SK-N-SH (cell line): ENCODE measurements around the gene CRYM. TPM values are rescaled to one million over a fixed set of nuclear protein-coding genes. Genes with fewer than 3 reads are reported as not detected.

Source experiments
- CTCF ChIA-PET: fragments of 300-600, 350-600 bp; formaldehyde crosslinking; extraction: SDS; loops from one replicate; lab custom pipeline; 2021; lab: Yijun Ruan, JAX
- POLR2A ChIA-PET: fragments of 350-600 bp; sonication (Branson Sonifier 250); formaldehyde crosslinking; extraction: SDS; loops from one replicate; lab custom pipeline; 2020; ENCODE audit warnings: antibody characterized with exemption, inconsistent platforms; lab: Yijun Ruan, JAX
- DNase-seq: peaks from one replicate; pipeline ENCODE4 v3.0.0; 2012
- H2AFZ ChIP-seq: fragments of 200-600 bp; sonication (generic); 2 replicates; pipeline ENCODE4 v1.8.1; 2016; ENCODE audit warnings: antibody characterized with exemption, mild to moderate bottlenecking, low read depth
- H3F3A ChIP-seq: fragments of 200-600 bp; sonication (generic); replicated peaks from 2 replicates; pipeline ENCODE3; 2016; ENCODE audit warnings: antibody characterized with exemption, mild to moderate bottlenecking; ENCODE audit not compliant: insufficient read depth
- H3K27ac ChIP-seq, 2 experiments: fragments of 200-500 bp in 1 of 2; fragments of 200-600 bp in 1 of 2; sonication (Bioruptor generic) in 1 of 2; sonication (generic), shearing (Covaris generic) in 1 of 2; 2 replicates each; pipeline versions ENCODE4 v1.5.1 to v1.6.1; 2014 to 2016; ENCODE audit warnings: low read depth in 2 of 2, inconsistent platforms in 1 of 2, low read length in 1 of 2, mild to moderate bottlenecking in 1 of 2, mixed read lengths in 1 of 2
- H3K27me3 ChIP-seq: fragments of 200-600 bp; sonication (generic), shearing (Covaris generic); 2 replicates; pipeline ENCODE4 v1.6.1; 2016; ENCODE audit warnings: mixed run types; ENCODE audit not compliant: insufficient read depth
- H3K36me3 ChIP-seq, 2 experiments: fragments of 200-500 bp in 1 of 2; fragments of 200-600 bp in 1 of 2; sonication (Bioruptor generic) in 1 of 2; sonication (generic) in 1 of 2; replicated peaks in 1 of 2; 2 replicates each; pipeline versions ENCODE3 to v1.5.1; 2014 to 2016; ENCODE audit warnings: low read length in 1 of 2, mild to moderate bottlenecking in 1 of 2; ENCODE audit not compliant: insufficient read depth in 2 of 2, control insufficient read depth in 1 of 2
- H3K4me1 ChIP-seq, 2 experiments: fragments of 200-500 bp in 1 of 2; fragments of 200-600 bp in 1 of 2; sonication (Bioruptor generic) in 1 of 2; sonication (generic), shearing (Covaris generic) in 1 of 2; 2 replicates each; pipeline versions ENCODE4 v1.5.1 to v1.6.1; 2014 to 2016; ENCODE audit warnings: low read depth in 1 of 2, low read length in 1 of 2, mixed run types in 1 of 2; ENCODE audit not compliant: insufficient read depth in 2 of 2, control insufficient read depth in 1 of 2
- H3K4me2 ChIP-seq: fragments of 200-600 bp; sonication (generic), shearing (Covaris generic); 2 replicates; pipeline ENCODE4 v1.6.1; 2017; ENCODE audit warnings: mixed run types
- H3K4me3 ChIP-seq, 2 experiments: fragments of 200-500 bp in 1 of 2; fragments of 200-600 bp in 1 of 2; sonication (Bioruptor generic) in 1 of 2; sonication (generic), shearing (Covaris generic) in 1 of 2; 2 replicates each; pipeline versions ENCODE4 v1.5.1 to v1.8.1; 2014 to 2016; ENCODE audit warnings: low read depth in 2 of 2, inconsistent platforms in 1 of 2, low read length in 1 of 2, mild to moderate bottlenecking in 1 of 2, mixed read lengths in 1 of 2, moderate library complexity in 1 of 2
- H3K79me2 ChIP-seq: fragments of 200-600 bp; sonication (generic); 2 replicates; pipeline ENCODE4 v1.8.1; 2017; ENCODE audit warnings: mild to moderate bottlenecking; ENCODE audit not compliant: insufficient read depth
- H3K9ac ChIP-seq: fragments of 200-600 bp; sonication (generic); 2 replicates; pipeline ENCODE4 v1.6.1; 2017; ENCODE audit warnings: mixed run types
- H3K9me2 ChIP-seq: fragments of 200-600 bp; sonication (generic); 2 replicates; pipeline ENCODE4 v1.6.1; 2017; ENCODE audit warnings: mixed run types
- H3K9me3 ChIP-seq: fragments of 200-600 bp; sonication (generic); 2 replicates; pipeline ENCODE4 v1.6.1; 2017; ENCODE audit warnings: mixed run types, mild to moderate bottlenecking, moderate library complexity
- H4K20me1 ChIP-seq: fragments of 200-600 bp; sonication (generic); 2 replicates; pipeline ENCODE4 v1.6.1; 2017; ENCODE audit warnings: mild to moderate bottlenecking, mixed run types; ENCODE audit not compliant: insufficient read depth
- FOXM1 ChIP-seq: IDR thresholded peaks from 2 replicates; pipeline ENCODE4 v1.4.0; 2012; ENCODE audit warnings: low read depth, mild to moderate bottlenecking
- GABPA ChIP-seq: IDR thresholded peaks from 2 replicates; pipeline ENCODE4 v1.4.0; 2012; ENCODE audit warnings: low read depth, mild to moderate bottlenecking
- GATA2 ChIP-seq: sonication (generic); formaldehyde crosslinking; IDR thresholded peaks from 2 replicates; pipeline ENCODE4 v1.5.0; 2020; ENCODE audit warnings: mild to moderate bottlenecking, missing genetic modification reagents
- JUND ChIP-seq: IDR thresholded peaks from 2 replicates; pipeline ENCODE4 v1.4.0; 2012
- MAX ChIP-seq: IDR thresholded peaks from 2 replicates; pipeline ENCODE4 v1.4.0; 2012; ENCODE audit warnings: low read depth
- NFIC ChIP-seq: IDR thresholded peaks from 2 replicates; pipeline ENCODE4 v1.4.0; 2012; ENCODE audit warnings: borderline replicate concordance
- PBX3 ChIP-seq: IDR thresholded peaks from 2 replicates; pipeline ENCODE4; 2012
- RCOR1 ChIP-seq: fragments of 150-350 bp; IDR thresholded peaks from 2 replicates; pipeline ENCODE4 v1.6.1; 2017; ENCODE audit warnings: antibody characterized with exemption, low read length
- REST ChIP-seq: IDR thresholded peaks from 2 replicates; pipeline ENCODE4 v1.6.1; 2012; ENCODE audit warnings: mild to moderate bottlenecking, low read depth, low read length, moderate library complexity
- SMC3 ChIP-seq: IDR thresholded peaks from 2 replicates; pipeline ENCODE4 v1.6.1; 2012; ENCODE audit warnings: low read depth, low read length, improper control_type of control experiment
- USF2 ChIP-seq: fragments of 150-350 bp; IDR thresholded peaks from 2 replicates; pipeline ENCODE4 v1.6.1; 2017; ENCODE audit warnings: antibody characterized with exemption, low read length, low read depth, borderline replicate concordance
- ZBTB33 ChIP-seq: IDR thresholded peaks from 2 replicates; pipeline ENCODE4 v1.4.0; 2012; ENCODE audit warnings: low read depth, borderline replicate concordance
- WGBS: methylation state at CpG from one replicate; pipeline ENCODE4 v1.1.6; 2017; ENCODE audit warnings: low lambda C conversion rate; 5-methylcytosine and 5-hydroxymethylcytosine counted together
- polyA plus RNA-seq, 3 experiments: library from polyadenylated mRNA; depleted of rRNA; stranded (reverse); fragments of >200 nt; gene quantifications; 2 replicates each; pipeline ENCODE4 v1.2.3, GENCODE V29; 2012

The CRYM gene
- polyA plus RNA-seq, 1 of the 3 experiments (the other 2 are of a cell fraction), result 1.8 TPM

GRCh38 chr16:21321736-21322135, 43.6 kb upstream of the CRYM start:
- no peak overlapping the region for H3K27ac ChIP-seq
- ChIA-PET CTCF (no interaction called here), POLR2A (no interaction called here)
- no peaks in the 10 kb centered on the region for H3F3A ChIP-seq
- H3K9ac ChIP-seq, result no peak overlapping the region
- H3K9me2 ChIP-seq, result no peaks in the 10 kb centered on the region
- H3K4me1 ChIP-seq, result no peaks in the 10 kb centered on the region
- H4K20me1 ChIP-seq, result no peaks in the 10 kb centered on the region
- DNase-seq, result no peak
- no peaks in the 10 kb centered on the region for H3K36me3 ChIP-seq
- TF ChIP-seq FOXM1 (no peak), SMC3 (no peak), GABPA (no peak), USF2 (no peak), ZBTB33 (no peak), REST (no peak), NFIC (no peak), JUND (no peak), PBX3 (no peak), MAX (no peak), RCOR1 (no peak), GATA2 (CRISPR knock-in tag) (no peak)
- H3K9me3 ChIP-seq, result no peaks in the 10 kb centered on the region
- 99% methylated on average over 6 of the region's 6 CpGs for WGBS
- no peaks in the 10 kb centered on the region for H3K27me3 ChIP-seq
- no peak overlapping the region for H2AFZ ChIP-seq
- H3K79me2 ChIP-seq, result no peaks in the 10 kb centered on the region
- H3K4me2 ChIP-seq, result no peak overlapping the region
- no peak overlapping the region for H3K4me3 ChIP-seq
